C4-2B (cell line): Measurements from ENCODE around the gene COL8A2.

Experiments
- H3K27ac ChIP-seq: fragments of 450-650 bp; 2 replicates; pipeline ENCODE4 v1.5.1; 2017
- ZFX ChIP-seq: fragments of 450-650 bp; IDR thresholded peaks from 2 replicates; pipeline ENCODE4 v1.6.1; 2017
- TF ChIP-seq, protein P1 (sequence below): fragments of 450-650 bp; conservative IDR thresholded peaks from 2 replicates; pipeline ENCODE4 v1.5.1; 2017; ENCODE audit warnings: mild to moderate bottlenecking

The COL8A2 gene

DNA sequence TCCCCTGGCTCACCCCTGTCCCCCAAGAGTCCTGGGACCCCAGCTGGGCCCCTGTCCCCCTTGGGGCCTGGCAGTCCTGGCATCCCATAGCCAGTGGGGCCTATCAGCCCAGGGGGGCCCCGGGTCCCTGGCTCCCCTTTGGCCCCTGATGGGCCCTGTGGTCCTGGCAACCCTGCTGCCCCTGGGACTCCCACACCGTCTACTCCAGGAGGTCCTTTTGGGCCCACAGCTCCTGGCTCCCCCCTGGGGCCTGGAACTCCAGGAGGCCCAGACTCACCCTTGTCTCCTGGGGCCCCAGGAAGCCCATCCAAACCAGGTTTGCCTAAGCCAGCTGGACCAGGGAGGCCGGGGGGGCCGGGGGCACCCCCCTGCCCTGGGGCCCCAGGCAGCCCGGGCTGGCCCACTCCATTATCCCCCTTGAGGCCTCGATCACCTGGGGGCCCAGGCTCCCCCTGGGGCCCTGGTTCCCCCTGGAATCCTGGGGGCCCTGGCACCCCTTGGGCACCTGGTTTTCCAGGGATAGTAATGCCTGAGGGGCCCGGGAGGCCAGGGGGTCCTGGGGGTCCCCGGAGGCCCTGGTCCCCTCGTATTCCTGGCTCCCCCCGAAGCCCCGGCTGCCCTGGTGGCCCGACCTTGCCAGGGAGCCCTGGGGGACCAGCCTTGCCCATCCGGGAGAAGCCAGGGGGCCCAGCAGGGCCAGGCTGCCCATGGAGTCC lies 26.2 kb downstream of the COL8A2 start:
- H3K27ac ChIP-seq, result no peak overlapping the region
- no peak for TF ChIP-seq ZFX
- TF ChIP-seq, protein P1, sequence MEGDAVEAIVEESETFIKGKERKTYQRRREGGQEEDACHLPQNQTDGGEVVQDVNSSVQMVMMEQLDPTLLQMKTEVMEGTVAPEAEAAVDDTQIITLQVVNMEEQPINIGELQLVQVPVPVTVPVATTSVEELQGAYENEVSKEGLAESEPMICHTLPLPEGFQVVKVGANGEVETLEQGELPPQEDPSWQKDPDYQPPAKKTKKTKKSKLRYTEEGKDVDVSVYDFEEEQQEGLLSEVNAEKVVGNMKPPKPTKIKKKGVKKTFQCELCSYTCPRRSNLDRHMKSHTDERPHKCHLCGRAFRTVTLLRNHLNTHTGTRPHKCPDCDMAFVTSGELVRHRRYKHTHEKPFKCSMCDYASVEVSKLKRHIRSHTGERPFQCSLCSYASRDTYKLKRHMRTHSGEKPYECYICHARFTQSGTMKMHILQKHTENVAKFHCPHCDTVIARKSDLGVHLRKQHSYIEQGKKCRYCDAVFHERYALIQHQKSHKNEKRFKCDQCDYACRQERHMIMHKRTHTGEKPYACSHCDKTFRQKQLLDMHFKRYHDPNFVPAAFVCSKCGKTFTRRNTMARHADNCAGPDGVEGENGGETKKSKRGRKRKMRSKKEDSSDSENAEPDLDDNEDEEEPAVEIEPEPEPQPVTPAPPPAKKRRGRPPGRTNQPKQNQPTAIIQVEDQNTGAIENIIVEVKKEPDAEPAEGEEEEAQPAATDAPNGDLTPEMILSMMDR, result no peak

DNA sequence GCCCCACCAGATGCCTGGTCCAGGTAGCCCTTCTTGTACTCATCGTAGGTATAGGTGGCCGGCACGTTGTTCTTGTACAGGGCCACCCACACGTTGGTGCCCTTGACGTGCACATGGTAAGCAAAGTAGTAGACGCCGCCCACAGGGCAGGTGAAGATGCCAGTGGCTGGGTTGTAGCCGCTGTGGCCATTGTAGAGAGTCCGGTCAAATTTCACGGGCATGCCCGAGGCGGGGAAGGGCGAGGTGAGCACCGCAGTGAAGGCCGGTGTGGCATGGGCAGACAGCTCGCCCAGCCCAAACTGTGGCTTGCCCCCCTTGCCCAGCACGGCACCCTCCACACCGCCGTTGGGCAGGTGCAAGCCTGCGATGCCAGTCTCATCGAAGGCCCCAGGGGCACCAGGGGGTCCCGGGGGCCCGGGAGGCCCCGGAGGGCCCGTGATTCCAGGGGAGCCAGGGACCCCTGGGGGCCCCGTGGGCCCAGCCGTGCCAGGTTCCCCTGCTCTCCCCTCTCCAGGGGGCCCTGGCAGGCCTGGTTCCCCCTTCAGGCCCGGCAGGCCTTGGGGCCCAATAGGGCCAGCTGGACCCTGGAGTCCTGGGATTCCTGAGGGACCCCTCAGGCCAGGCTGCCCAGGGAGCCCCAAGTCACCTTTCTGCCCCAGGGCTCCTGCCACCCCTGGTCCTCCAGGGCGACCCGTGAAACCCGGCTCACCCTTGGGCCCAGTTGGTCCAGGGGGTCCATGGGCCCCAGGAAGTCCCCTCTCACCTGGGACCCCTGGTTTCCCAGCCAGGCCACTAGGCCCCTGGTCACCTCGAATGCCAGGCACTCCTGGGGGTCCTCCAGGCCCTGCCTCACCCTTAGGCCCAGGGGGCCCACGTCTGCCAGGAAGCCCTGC lies 27.1 kb downstream of the COL8A2 start:
- H3K27ac ChIP-seq, result no peak overlapping the region

DNA sequence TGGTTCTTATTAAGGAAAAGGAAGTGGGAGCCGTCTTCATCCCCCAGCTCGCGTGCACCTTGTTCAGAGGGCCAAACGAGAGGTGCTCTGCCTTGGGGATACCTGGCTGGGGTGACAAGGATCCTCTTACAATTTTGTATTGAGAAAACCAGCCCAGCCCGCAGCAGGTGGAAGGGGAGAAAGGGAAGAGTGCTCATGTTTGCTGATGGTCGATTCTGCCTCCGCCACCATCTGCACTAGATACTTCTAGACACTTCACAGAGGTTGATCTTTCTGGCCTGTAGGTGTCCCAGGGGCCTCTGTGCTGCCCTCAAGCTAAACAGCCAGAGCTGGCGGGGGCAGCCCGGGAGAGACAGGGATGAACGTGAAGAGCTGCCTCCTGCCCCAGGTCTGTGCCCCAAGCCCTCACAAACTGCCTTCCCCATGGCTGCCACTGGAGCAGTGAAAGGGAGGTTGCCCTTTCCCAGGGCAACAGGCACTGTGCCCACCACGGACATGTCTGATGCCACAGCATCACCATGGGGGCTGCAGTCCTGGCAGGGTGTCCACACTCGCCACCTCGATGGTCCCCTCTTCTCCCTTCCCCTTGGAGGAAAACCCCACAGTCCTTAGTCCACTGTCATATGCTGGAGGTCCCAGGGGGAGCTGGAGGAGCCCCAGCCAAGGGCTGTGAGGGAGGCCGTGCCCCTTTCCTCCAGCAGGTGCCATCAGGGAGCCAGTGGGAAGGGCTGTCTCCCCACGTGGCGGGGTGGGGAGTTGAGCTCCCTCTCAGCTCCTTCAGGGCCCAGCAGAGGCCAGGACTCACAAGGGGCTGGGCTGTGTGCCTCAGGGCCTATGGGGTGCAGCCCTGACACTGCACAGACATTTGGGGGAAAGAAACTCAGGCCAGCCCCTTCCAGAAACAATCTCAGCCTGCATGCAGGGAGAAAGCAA lies 28.3 kb downstream of the COL8A2 start:
- H3K27ac ChIP-seq, result no peak overlapping the region
- TF ChIP-seq ZFX, result no peak
- TF ChIP-seq, protein P1, result no peak; the same call in 1 of the 2 replicates

More for the DNA sequence above, 27.1 kb downstream of the COL8A2 start:
- TF ChIP-seq, protein P1, result no peak
- TF ChIP-seq ZFX, result no peak

DNA sequence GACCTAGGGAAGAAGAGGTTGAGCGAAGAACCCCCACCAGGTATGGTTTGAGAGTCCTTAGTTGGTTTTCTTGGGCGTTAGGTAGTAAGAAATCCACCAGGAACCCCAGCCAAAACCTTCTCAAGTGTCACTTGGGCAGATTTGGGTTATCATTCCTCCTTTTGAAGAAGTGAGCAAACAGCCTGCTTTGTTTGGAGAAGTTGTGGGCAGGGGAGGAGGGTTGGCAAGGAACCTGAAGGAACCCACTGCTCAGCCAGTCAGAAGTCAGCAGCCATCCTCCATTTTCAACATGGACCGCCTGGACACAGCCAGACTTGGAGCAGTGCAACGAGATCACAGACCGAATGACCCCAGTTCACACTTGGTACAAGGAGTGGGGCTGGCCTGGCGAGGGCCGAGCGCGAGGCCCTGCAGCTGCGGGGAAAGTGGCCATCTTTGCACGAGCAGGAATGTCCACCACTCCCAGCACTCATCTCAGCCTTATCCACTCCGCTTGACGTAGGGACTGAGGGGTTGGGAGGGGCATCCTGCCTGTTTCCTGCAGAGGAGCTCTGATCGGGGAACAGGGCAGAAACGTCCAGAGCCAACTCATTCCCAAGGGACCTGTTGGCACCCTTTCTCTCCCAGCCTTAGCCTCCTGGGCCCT lies 29.1 kb downstream of the COL8A2 start:
- H3K27ac ChIP-seq, result no peak overlapping the region
- TF ChIP-seq, protein P1, result no peak
- no peak for TF ChIP-seq ZFX

DNA sequence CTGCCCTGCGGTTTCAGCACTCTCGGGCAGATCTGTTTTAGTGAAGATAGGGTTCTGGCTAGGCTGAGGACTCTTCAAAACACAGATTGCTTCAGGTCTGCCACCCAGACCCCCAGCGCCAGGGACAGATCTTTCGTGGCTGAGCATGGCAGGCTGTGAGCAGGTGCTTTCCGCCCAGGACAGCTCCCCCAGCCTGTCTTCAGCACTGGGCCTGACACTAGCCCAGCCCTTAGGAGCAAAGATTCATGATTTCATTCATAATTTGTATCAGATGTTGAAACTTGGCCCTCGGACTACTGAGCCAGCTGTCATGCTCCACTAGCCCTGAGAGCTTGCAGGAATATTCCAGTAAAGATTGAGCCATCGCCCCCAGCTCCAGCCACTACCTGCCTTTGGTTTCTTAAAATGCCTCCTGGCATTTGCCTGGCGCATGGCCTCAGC lies 30.4 kb downstream of the COL8A2 start:
- no peak for TF ChIP-seq ZFX
- TF ChIP-seq, protein P1, result no peak
- H3K27ac ChIP-seq, result no peak overlapping the region

DNA sequence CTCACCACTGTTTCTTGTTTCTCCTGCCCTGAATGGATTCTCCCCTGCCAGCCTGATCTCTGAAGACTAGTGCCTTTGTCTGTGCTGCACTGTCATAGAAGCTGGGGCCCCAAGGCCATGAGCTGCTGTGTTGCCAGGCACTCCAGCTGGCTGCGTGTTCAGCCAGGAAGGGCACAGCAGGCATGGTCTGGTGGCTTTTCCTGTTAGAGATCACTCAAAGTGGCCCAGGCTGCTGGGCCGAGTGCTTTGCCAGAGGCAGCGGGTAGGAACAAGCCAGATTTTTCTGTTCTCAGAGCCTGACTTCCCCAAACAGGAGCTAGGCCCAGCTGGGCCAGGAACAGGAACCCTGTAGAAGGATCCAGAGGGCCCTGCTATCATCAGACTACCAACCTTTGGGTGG lies 31.1 kb downstream of the COL8A2 start:
- TF ChIP-seq, protein P1, result no peak
- no peak for TF ChIP-seq ZFX
- H3K27ac ChIP-seq, result no peak overlapping the region
